ENCODE results near the gene CAPRIN1. TPM values are rescaled to one million over a fixed set of nuclear protein-coding genes. Genes with fewer than 3 reads are reported as not detected.
A peak's percentile ranks its signal among the peaks of the same experiment; 100 is the strongest.

CAPRIN1 gene
- polyA plus RNA-seq, 1 donor from 2014 or later, result 63.5 TPM

GRCh38 chr11:34132261-34132965, 80.9 kb downstream of the CAPRIN1 start:
- H3K27ac Mint-ChIP-seq, result peak overlapping the region in 1 of 3 donors; percentile 17
- H3K4me3 Mint-ChIP-seq, result no peak overlapping the region
- no peaks in the 10 kb centered on the region for H3K27me3 Mint-ChIP-seq
- peaks cover 0 to 1% (median 0%) of the 10 kb centered on the region in 3 donors for H3K4me1 Mint-ChIP-seq
- no peaks in the 10 kb centered on the region for H3K9me3 Mint-ChIP-seq
- peaks cover 8% of the 10 kb centered on the region for H3K36me3 Mint-ChIP-seq

- Mint-ChIP-seq H3K36me3 (peaks cover 5% of the 10 kb centered on the region), H3K4me3 (no peak overlapping the region), H3K9me3 (no peaks in the 10 kb centered on the region), H3K27me3 (no peaks in the 10 kb centered on the region), H3K4me1 (peaks cover 0 to 1% (median 0%) of the 10 kb centered on the region in 3 donors), H3K27ac (no peak overlapping the region)
Observed at GRCh38 chr11:34134765-34135164, 83.2 kb downstream of the CAPRIN1 start.

GRCh38 chr11:34135439-34135838, 83.9 kb downstream of the CAPRIN1 start:
- Mint-ChIP-seq H3K27ac (peak overlapping the region in 1 of 3 donors; percentile 43), H3K36me3 (peaks cover 5% of the 10 kb centered on the region), H3K9me3 (no peaks in the 10 kb centered on the region), H3K27me3 (no peaks in the 10 kb centered on the region), H3K4me3 (no peak overlapping the region), H3K4me1 (peaks cover 0 to 1% (median 0%) of the 10 kb centered on the region in 3 donors)

- Mint-ChIP-seq H3K9me3 (no peaks in the 10 kb centered on the region), H3K4me1 (peaks cover 0 to 1% (median 0%) of the 10 kb centered on the region in 3 donors), H3K4me3 (no peak overlapping the region), H3K27me3 (no peaks in the 10 kb centered on the region), H3K36me3 (peaks cover 5% of the 10 kb centered on the region), H3K27ac (no peak overlapping the region)
Observed at GRCh38 chr11:34136420-34136819, 84.9 kb downstream of the CAPRIN1 start.

GRCh38 chr11:34139346-34139745, 87.8 kb downstream of the CAPRIN1 start:
- Mint-ChIP-seq H3K27me3 (no peaks in the 10 kb centered on the region), H3K4me3 (no peak overlapping the region), H3K4me1 (no peaks in the 10 kb centered on the region), H3K9me3 (no peaks in the 10 kb centered on the region), H3K27ac (no peak overlapping the region), H3K36me3 (peaks cover 3% of the 10 kb centered on the region)

- no peak overlapping the region for H3K4me3 Mint-ChIP-seq
- peaks cover 2 to 3% (median 3%) of the 10 kb centered on the region in 3 donors for H3K4me1 Mint-ChIP-seq
- peaks cover 3% of the 10 kb centered on the region for H3K36me3 Mint-ChIP-seq
- no peaks in the 10 kb centered on the region for H3K9me3 Mint-ChIP-seq
- no peaks in the 10 kb centered on the region for H3K27me3 Mint-ChIP-seq
- H3K27ac Mint-ChIP-seq, result no peak overlapping the region
Observed at GRCh38 chr11:34140149-34140548, 88.6 kb downstream of the CAPRIN1 start.

GRCh38 chr11:34143048-34143447, 91.5 kb downstream of the CAPRIN1 start:
- no peak overlapping the region for H3K4me3 Mint-ChIP-seq
- peaks cover 13 to 16% (median 14%) of the 10 kb centered on the region in 3 donors for H3K4me1 Mint-ChIP-seq
- H3K9me3 Mint-ChIP-seq, result no peaks in the 10 kb centered on the region
- H3K36me3 Mint-ChIP-seq, result no peaks in the 10 kb centered on the region
- peak overlapping the region; percentile 43 to 79 (median 59) for H3K27ac Mint-ChIP-seq
- no peaks in the 10 kb centered on the region for H3K27me3 Mint-ChIP-seq

- H3K4me3 Mint-ChIP-seq, result no peak overlapping the region
- no peaks in the 10 kb centered on the region for H3K9me3 Mint-ChIP-seq
- H3K27ac Mint-ChIP-seq, result peak overlapping the region; percentile 28 to 89 (median 29)
- no peaks in the 10 kb centered on the region for H3K27me3 Mint-ChIP-seq
- H3K4me1 Mint-ChIP-seq, result peaks cover 13 to 16% (median 14%) of the 10 kb centered on the region in 3 donors
- no peaks in the 10 kb centered on the region for H3K36me3 Mint-ChIP-seq
Observed at GRCh38 chr11:34145073-34145472, 93.5 kb downstream of the CAPRIN1 start.

- H3K27ac Mint-ChIP-seq, result peak overlapping the region; percentile 28 to 89 (median 29)
- H3K36me3 Mint-ChIP-seq, result no peaks in the 10 kb centered on the region
- peak overlapping the region in 2 of 4 donors; percentile 0 to 38 for H3K4me3 Mint-ChIP-seq
- H3K27me3 Mint-ChIP-seq, result no peaks in the 10 kb centered on the region
- no peaks in the 10 kb centered on the region for H3K9me3 Mint-ChIP-seq
- peaks cover 13 to 16% (median 14%) of the 10 kb centered on the region in 3 donors for H3K4me1 Mint-ChIP-seq
Observed at GRCh38 chr11:34145847-34146381, 94.4 kb downstream of the CAPRIN1 start.

- Mint-ChIP-seq H3K4me3 (no peak overlapping the region), H3K4me1 (peaks cover 13 to 16% (median 14%) of the 10 kb centered on the region in 3 donors), H3K36me3 (no peaks in the 10 kb centered on the region), H3K27ac (peak overlapping the region; percentile 28 to 88 (median 29)), H3K27me3 (no peaks in the 10 kb centered on the region), H3K9me3 (no peaks in the 10 kb centered on the region)
Observed at GRCh38 chr11:34146411-34146810, 94.9 kb downstream of the CAPRIN1 start.

- no peaks in the 10 kb centered on the region for H3K36me3 Mint-ChIP-seq
- peak overlapping the region; percentile 29 to 82 (median 43) for H3K27ac Mint-ChIP-seq
- no peaks in the 10 kb centered on the region for H3K27me3 Mint-ChIP-seq
- H3K9me3 Mint-ChIP-seq, result no peaks in the 10 kb centered on the region
- H3K4me3 Mint-ChIP-seq, result no peak overlapping the region
- H3K4me1 Mint-ChIP-seq, result peaks cover 13 to 16% (median 14%) of the 10 kb centered on the region in 3 donors
Observed at GRCh38 chr11:34146866-34147265, 95.3 kb downstream of the CAPRIN1 start.

GRCh38 chr11:34147581-34147980, 96.0 kb downstream of the CAPRIN1 start:
- Mint-ChIP-seq H3K27ac (peak overlapping the region in 2 of 3 donors; percentile 43 to 82), H3K9me3 (no peaks in the 10 kb centered on the region), H3K27me3 (no peaks in the 10 kb centered on the region), H3K4me1 (peaks cover 13 to 16% (median 14%) of the 10 kb centered on the region in 3 donors), H3K36me3 (no peaks in the 10 kb centered on the region), H3K4me3 (peak overlapping the region in 1 of 4 donors; percentile 8)

GRCh38 chr11:34148504-34149165, 97.1 kb downstream of the CAPRIN1 start:
- Mint-ChIP-seq H3K36me3 (peaks cover 3% of the 10 kb centered on the region), H3K9me3 (no peaks in the 10 kb centered on the region), H3K27me3 (no peaks in the 10 kb centered on the region), H3K4me3 (no peak overlapping the region), H3K4me1 (peaks cover 21 to 26% (median 22%) of the 10 kb centered on the region in 3 donors), H3K27ac (no peak overlapping the region)

GRCh38 chr11:34149274-34149673, 97.7 kb downstream of the CAPRIN1 start:
- Mint-ChIP-seq H3K4me1 (peaks cover 28% of the 10 kb centered on the region in 3 donors), H3K36me3 (peaks cover 3% of the 10 kb centered on the region), H3K27me3 (no peaks in the 10 kb centered on the region), H3K9me3 (no peaks in the 10 kb centered on the region), H3K4me3 (no peak overlapping the region), H3K27ac (no peak overlapping the region)

- H3K4me1 Mint-ChIP-seq, result peaks cover 28 to 33% (median 31%) of the 10 kb centered on the region in 3 donors
- H3K27me3 Mint-ChIP-seq, result no peaks in the 10 kb centered on the region
- no peaks in the 10 kb centered on the region for H3K9me3 Mint-ChIP-seq
- peaks cover 3% of the 10 kb centered on the region for H3K36me3 Mint-ChIP-seq
- no peak overlapping the region for H3K4me3 Mint-ChIP-seq
- peak overlapping the region in 1 of 3 donors; percentile 57 for H3K27ac Mint-ChIP-seq
Observed at GRCh38 chr11:34149786-34150185, 98.3 kb downstream of the CAPRIN1 start.

All from IgD-negative memory B cell (primary cell).